HG02970 (cell line): Measurements from ENCODE around the gene FAM149A.

ENCODE experiments used
- ATAC-seq: cut with Tn5 transposase; IDR thresholded peaks from one replicate; pipeline ENCODE4 v1.9.1; 2021; ENCODE audit warnings: mild to moderate bottlenecking, moderate library complexity, moderate number of reproducible peaks; ENCODE audit not compliant: unreplicated experiment, low FRiP score

FAM149A gene

GRCh38 chr4:186200516-186200915 lies 96.0 kb downstream of the FAM149A start:
- ATAC-seq, result no peak

- ATAC-seq, result no peak
Observed at GRCh38 chr4:186201010-186201409, 96.5 kb downstream of the FAM149A start.

GRCh38 chr4:186201535-186202230 lies 97.2 kb downstream of the FAM149A start:
- peak; percentile 79 for ATAC-seq

- ATAC-seq, result no peak
Observed at GRCh38 chr4:186202490-186203140, 98.1 kb downstream of the FAM149A start.

- ATAC-seq, result no peak
Observed at GRCh38 chr4:186203406-186203805, 98.9 kb downstream of the FAM149A start.

GRCh38 chr4:186204103-186204559 lies 99.6 kb downstream of the FAM149A start:
- peak; percentile 55 for ATAC-seq

- ATAC-seq, result no peak
Observed at GRCh38 chr4:186204686-186205085, 100.2 kb downstream of the FAM149A start.

GRCh38 chr4:186205156-186205555 lies 100.7 kb downstream of the FAM149A start:
- no peak for ATAC-seq

- no peak for ATAC-seq
Observed at GRCh38 chr4:186216465-186217024, 112.0 kb downstream of the FAM149A start.

GRCh38 chr4:186217733-186218293 lies 113.3 kb downstream of the FAM149A start:
- no peak for ATAC-seq

GRCh38 chr4:186221624-186222023 lies 117.1 kb downstream of the FAM149A start:
- no peak for ATAC-seq
